Muscle layer of colon (tissue), 2 donors: Measurements from ENCODE around the gene VPS51.

Experiments used
- H3K27ac ChIP-seq: one replicate; pipeline ENCODE4 v1.7.0; 2013; ENCODE audit warnings: low read depth, mild to moderate bottlenecking, low read length, moderate library complexity
- H3K27me3 ChIP-seq, 2 donors: one replicate each; pipeline ENCODE4 v1.7.0; 2013; ENCODE audit warnings: low read length in 2 of 2, mild to moderate bottlenecking in 2 of 2; ENCODE audit not compliant: insufficient read depth in 2 of 2, control insufficient read depth in 1 of 2
- H3K36me3 ChIP-seq: one replicate; pipeline ENCODE4 v1.7.0; 2013; ENCODE audit warnings: mild to moderate bottlenecking, low read length; ENCODE audit not compliant: insufficient read depth
- H3K4me1 ChIP-seq: one replicate; pipeline ENCODE4 v1.7.0; 2013; ENCODE audit warnings: mild to moderate bottlenecking, low read length; ENCODE audit not compliant: insufficient read depth
- H3K4me3 ChIP-seq, 2 donors: one replicate each; pipeline ENCODE4 v1.7.0; 2013; ENCODE audit warnings: low read length in 2 of 2, low read depth in 1 of 2, mild to moderate bottlenecking in 1 of 2, moderate library complexity in 1 of 2
- H3K9ac ChIP-seq: one replicate; pipeline ENCODE4 v1.7.0; 2013; ENCODE audit warnings: low read length
- H3K9me3 ChIP-seq: one replicate; pipeline ENCODE4 v1.7.0; 2013; ENCODE audit warnings: mild to moderate bottlenecking, low read length
- donor health status: abdominal sarcoma.
- donor health status: Adenocarcinoma of cecum.

The VPS51 gene

GRCh38 chr11:65077451-65077850, 18.6 kb upstream of the VPS51 start:
- Histone ChIP-seq H3K4me1 (no peaks in the 10 kb centered on the region), H3K36me3 (no peaks in the 10 kb centered on the region), H3K9me3 (no peaks in the 10 kb centered on the region), H3K27me3 (no peaks in the 10 kb centered on the region), H3K9ac (no peak overlapping the region), H3K4me3 (no peak overlapping the region), H3K27ac (no peak overlapping the region)

GRCh38 chr11:65078151-65078550, 17.9 kb upstream of the VPS51 start:
- no peaks in the 10 kb centered on the region for H3K36me3 ChIP-seq

GRCh38 chr11:65078786-65079342, 17.1 kb upstream of the VPS51 start:
- Histone ChIP-seq H3K9me3 (no peaks in the 10 kb centered on the region), H3K4me1 (peaks cover 6% of the 10 kb centered on the region), H3K4me3 (no peak overlapping the region), H3K36me3 (no peaks in the 10 kb centered on the region), H3K27me3 (no peaks in the 10 kb centered on the region), H3K27ac (no peak overlapping the region), H3K9ac (no peak overlapping the region)

More at GRCh38 chr11:65078151-65078550, 17.9 kb upstream of the VPS51 start:
- Histone ChIP-seq H3K9ac (no peak overlapping the region), H3K27ac (no peak overlapping the region), H3K4me3 (no peak overlapping the region), H3K27me3 (no peaks in the 10 kb centered on the region), H3K4me1 (peaks cover under 1% of the 10 kb centered on the region), H3K9me3 (no peaks in the 10 kb centered on the region)

GRCh38 chr11:65083134-65083833, 12.7 kb upstream of the VPS51 start:
- H3K36me3 ChIP-seq = peaks cover 31% of the 10 kb centered on the region
- no peaks in the 10 kb centered on the region for H3K27me3 ChIP-seq
- H3K27ac ChIP-seq = peak overlapping the region; percentile 37
- peaks cover 18% of the 10 kb centered on the region for H3K4me1 ChIP-seq
- H3K9ac ChIP-seq = no peak overlapping the region
- H3K4me3 ChIP-seq = peak overlapping the region; percentile 40 to 92
- no peaks in the 10 kb centered on the region for H3K9me3 ChIP-seq

- Histone ChIP-seq H3K36me3 (peaks cover 31% of the 10 kb centered on the region), H3K27ac (peak within 1 kb of the TSS; percentile 97), H3K4me1 (peaks cover 18% of the 10 kb centered on the region), H3K9ac (peak within 1 kb of the TSS; percentile 95), H3K9me3 (no peaks in the 10 kb centered on the region), H3K27me3 (no peaks in the 10 kb centered on the region), H3K4me3 (peak within 1 kb of the TSS; percentile 40 to 92)
Observed at GRCh38 chr11:65083834-65084597, 12.0 kb upstream of the VPS51 start, which contains the start of the genes CDCA5 and ZFPL1. TSS of gene CDCA5 (minus strand) at chr11:65084040. CDS start at chr11:65083978, 62 bp downstream. TSS of gene ZFPL1 (plus strand) at chr11:65084222. CDS start at chr11:65084699, 477 bp downstream.

- Histone ChIP-seq H3K4me1 (peaks cover 18% of the 10 kb centered on the region), H3K9me3 (no peaks in the 10 kb centered on the region), H3K27me3 (no peaks in the 10 kb centered on the region), H3K4me3 (peak overlapping the region; percentile 40 to 92), H3K9ac (peak overlapping the region; percentile 95), H3K36me3 (peaks cover 31% of the 10 kb centered on the region), H3K27ac (peak overlapping the region; percentile 97)
Observed at GRCh38 chr11:65084598-65085375, 11.2 kb upstream of the VPS51 start.

GRCh38 chr11:65085446-65085845, 10.6 kb upstream of the VPS51 start:
- no peak overlapping the region for H3K27ac ChIP-seq
- no peaks in the 10 kb centered on the region for H3K9me3 ChIP-seq
- peaks cover 18% of the 10 kb centered on the region for H3K4me1 ChIP-seq
- no peaks in the 10 kb centered on the region for H3K27me3 ChIP-seq
- H3K4me3 ChIP-seq = no peak overlapping the region
- H3K36me3 ChIP-seq = peaks cover 31% of the 10 kb centered on the region
- H3K9ac ChIP-seq = no peak overlapping the region

- Histone ChIP-seq H3K4me3 (no peak overlapping the region), H3K36me3 (peaks cover 31% of the 10 kb centered on the region), H3K9me3 (no peaks in the 10 kb centered on the region), H3K9ac (no peak overlapping the region), H3K27ac (no peak overlapping the region), H3K4me1 (peaks cover 18% of the 10 kb centered on the region), H3K27me3 (no peaks in the 10 kb centered on the region)
Observed at GRCh38 chr11:65086809-65087208, 9.2 kb upstream of the VPS51 start.

GRCh38 chr11:65087216-65087615, 8.8 kb upstream of the VPS51 start:
- Histone ChIP-seq H3K4me3 (no peak overlapping the region), H3K9me3 (no peaks in the 10 kb centered on the region), H3K9ac (no peak overlapping the region), H3K4me1 (peaks cover 18% of the 10 kb centered on the region), H3K27ac (no peak overlapping the region), H3K27me3 (no peaks in the 10 kb centered on the region), H3K36me3 (peaks cover 31% of the 10 kb centered on the region)

- Histone ChIP-seq H3K27ac (no peak overlapping the region), H3K9me3 (no peaks in the 10 kb centered on the region), H3K4me3 (no peak overlapping the region), H3K4me1 (peaks cover 18% of the 10 kb centered on the region), H3K36me3 (peaks cover 31% of the 10 kb centered on the region), H3K9ac (no peak overlapping the region), H3K27me3 (no peaks in the 10 kb centered on the region)
Observed at GRCh38 chr11:65087827-65088226, 8.2 kb upstream of the VPS51 start.

- no peaks in the 10 kb centered on the region for H3K9me3 ChIP-seq
- no peak overlapping the region for H3K4me3 ChIP-seq
- H3K9ac ChIP-seq = no peak overlapping the region
- H3K27ac ChIP-seq = no peak overlapping the region
- H3K4me1 ChIP-seq = peaks cover 10% of the 10 kb centered on the region
- H3K36me3 ChIP-seq = peaks cover 31% of the 10 kb centered on the region
- no peaks in the 10 kb centered on the region for H3K27me3 ChIP-seq
Observed at GRCh38 chr11:65089621-65090020, 6.4 kb upstream of the VPS51 start.
